SK-N-SH treated with all-trans-retinoic acid at 6 μM for 48 hours (cell line): ENCODE measurements around the gene MYO7A.

Experiments used
- ATAC-seq: fragments of 200-7000 bp; cut with Tn5 transposase; 3 replicates; pipeline ENCODE4 v1.9.1; 2020; ENCODE audit warnings: mild to moderate bottlenecking, moderate library complexity
- ARNTL ChIP-seq: fragments of 450-650 bp; formaldehyde crosslinking; IDR thresholded peaks from 2 replicates; pipeline ENCODE4 v1.5.0; 2020; ENCODE audit warnings: low read depth, mild to moderate bottlenecking, moderate library complexity, borderline replicate concordance
- CREB5 ChIP-seq: fragments of 250-450 bp; sonication (Bioruptor Pico); IDR thresholded peaks from 2 replicates; pipeline ENCODE4 v1.5.1; 2020; ENCODE audit warnings: low read depth, mild to moderate bottlenecking, moderate library complexity
- CSDC2 ChIP-seq: fragments of 250-450 bp; sonication (Bioruptor Pico); IDR thresholded peaks from 2 replicates; pipeline ENCODE4 v1.5.0; 2020; ENCODE audit warnings: mild to moderate bottlenecking, moderate library complexity
- CSRNP3 ChIP-seq: fragments of 250-450 bp; sonication (Bioruptor Pico); IDR thresholded peaks from 2 replicates; pipeline ENCODE4 v1.5.1; 2021; ENCODE audit warnings: mild to moderate bottlenecking, moderate library complexity
- ESRRG ChIP-seq: fragments of 250-450 bp; sonication (Bioruptor Pico); IDR thresholded peaks from 2 replicates; pipeline ENCODE4 v1.6.1; 2021; ENCODE audit warnings: mild to moderate bottlenecking
- GLIS3 ChIP-seq: fragments of 250-450 bp; sonication (Bioruptor Pico); IDR thresholded peaks from 2 replicates; pipeline ENCODE4 v1.5.0; 2020; ENCODE audit warnings: mild to moderate bottlenecking, moderate library complexity
- ISL1 ChIP-seq: fragments of 250-450 bp; sonication (Bioruptor Pico); IDR thresholded peaks from 2 replicates; pipeline ENCODE4 v2.1.2; 2022; ENCODE audit warnings: mild to moderate bottlenecking, moderate library complexity
- OSR1 ChIP-seq: fragments of 250-450 bp; sonication (Bioruptor Pico); IDR thresholded peaks from 2 replicates; pipeline ENCODE4 v1.8.0; 2022; ENCODE audit warnings: moderate library complexity, mild to moderate bottlenecking, inconsistent platforms
- PATZ1 ChIP-seq: fragments of 250-450 bp; sonication (Bioruptor Pico); IDR thresholded peaks from 2 replicates; pipeline ENCODE4 v1.8.0; 2020; ENCODE audit warnings: mild to moderate bottlenecking, moderate library complexity, borderline replicate concordance
- POU6F1 ChIP-seq: fragments of 250-450 bp; sonication (Bioruptor Pico); IDR thresholded peaks from 2 replicates; pipeline ENCODE4 v1.8.0; 2021; ENCODE audit warnings: low read depth, mild to moderate bottlenecking, moderate library complexity, borderline replicate concordance
- PPARA ChIP-seq: fragments of 250-450 bp; sonication (Bioruptor Pico); IDR thresholded peaks from 2 replicates; pipeline ENCODE4 v1.5.0; 2020; ENCODE audit warnings: mild to moderate bottlenecking, borderline replicate concordance
- RARB ChIP-seq: fragments of 250-450 bp; sonication (Bioruptor Pico); IDR thresholded peaks from 2 replicates; pipeline ENCODE4 v1.8.0; 2021; ENCODE audit warnings: mild to moderate bottlenecking, moderate library complexity
- SNAI2 ChIP-seq: fragments of 250-450 bp; sonication (Bioruptor Pico); IDR thresholded peaks from 2 replicates; pipeline ENCODE4 v1.5.0; 2020; ENCODE audit warnings: mild to moderate bottlenecking, moderate library complexity
- TCF4 ChIP-seq: fragments of 250-450 bp; sonication (Bioruptor Pico); IDR thresholded peaks from 2 replicates; pipeline ENCODE4 v1.8.0; 2021; ENCODE audit warnings: mild to moderate bottlenecking, moderate library complexity, borderline replicate concordance
- TOX ChIP-seq: fragments of 250-450 bp; sonication (Bioruptor Pico); IDR thresholded peaks from 2 replicates; pipeline ENCODE4 v1.8.0; 2021; ENCODE audit warnings: mild to moderate bottlenecking, moderate library complexity, borderline replicate concordance
- TSHZ2 ChIP-seq: fragments of 250-450 bp; sonication (Bioruptor Pico); IDR thresholded peaks from 2 replicates; pipeline ENCODE4 v1.5.0; 2020; ENCODE audit warnings: mild to moderate bottlenecking, moderate library complexity
- ZC3H10 ChIP-seq: fragments of 250-450 bp; sonication (Bioruptor Pico); IDR thresholded peaks from 2 replicates; pipeline ENCODE4 v1.5.1; 2021; ENCODE audit warnings: mild to moderate bottlenecking, moderate library complexity
- ZFP3 ChIP-seq: fragments of 250-450 bp; sonication (Bioruptor Pico); IDR thresholded peaks from 2 replicates; pipeline ENCODE4 v1.5.0; 2020; ENCODE audit warnings: mild to moderate bottlenecking, moderate library complexity
- ZNF565 ChIP-seq: fragments of 450-650 bp; formaldehyde crosslinking; conservative IDR thresholded peaks from 2 replicates; pipeline ENCODE4 v1.5.0; 2020; ENCODE audit warnings: low read depth, mild to moderate bottlenecking, moderate library complexity
- ZNF70 ChIP-seq: fragments of 450-650 bp; formaldehyde crosslinking; IDR thresholded peaks from 2 replicates; pipeline ENCODE4 v1.5.0; 2020; ENCODE audit warnings: mild to moderate bottlenecking, moderate library complexity
- ZNF8 ChIP-seq: fragments of 450-650 bp; formaldehyde crosslinking; IDR thresholded peaks from 2 replicates; pipeline ENCODE4 v1.5.0; 2020; ENCODE audit warnings: mild to moderate bottlenecking, moderate library complexity

Gene MYO7A

GRCh38 chr11:77213029-77213579, 85.1 kb downstream of the MYO7A start (continued):
- no peak for TF ChIP-seq ARNTL (CRISPR knock-in tag)
- TF ChIP-seq OSR1 (CRISPR knock-in tag), result no peak

- no peak for ATAC-seq
- TF ChIP-seq CSDC2 (no peak), POU6F1 (CRISPR knock-in tag) (no peak), RARB (CRISPR knock-in tag) (no peak), TOX (CRISPR knock-in tag) (no peak), ZNF565 (no peak), GLIS3 (CRISPR knock-in tag) (no peak), ZNF8 (no peak), ARNTL (CRISPR knock-in tag) (no peak), OSR1 (CRISPR knock-in tag) (no peak), ISL1 (CRISPR knock-in tag) (no peak), CREB5 (no peak)
- TF ChIP-seq, all 23 proteins: peak for 0
Observed at GRCh38 chr11:77213589-77214428, 85.8 kb downstream of the MYO7A start.

- ATAC-seq, result no peak
- TF ChIP-seq ZFP3 (CRISPR knock-in tag) (no peak), CREB5 (no peak), TCF4 (CRISPR knock-in tag) (no peak), ISL1 (CRISPR knock-in tag) (no peak)
Observed at GRCh38 chr11:77214557-77214956, 86.5 kb downstream of the MYO7A start.

GRCh38 chr11:77215106-77215505, 87.1 kb downstream of the MYO7A start:
- ATAC-seq, result no peak
- no peak for TF ChIP-seq CREB5
- no peak for TF ChIP-seq PATZ1
- TF ChIP-seq ESRRG, result no peak
- no peak for TF ChIP-seq POU6F1 (CRISPR knock-in tag)
- TF ChIP-seq ZNF70 (CRISPR knock-in tag), result no peak
- no peak for TF ChIP-seq OSR1 (CRISPR knock-in tag)
- TF ChIP-seq SNAI2, result no peak
- no peak for TF ChIP-seq CSRNP3 (CRISPR knock-in tag)
- TF ChIP-seq GLIS3 (CRISPR knock-in tag), result no peak
- no peak for TF ChIP-seq PPARA (CRISPR knock-in tag)
- TF ChIP-seq ZC3H10 (CRISPR knock-in tag), result no peak
- no peak for TF ChIP-seq TSHZ2 (CRISPR knock-in tag)
- no peak for TF ChIP-seq ISL1 (CRISPR knock-in tag)
- TF ChIP-seq RARB (CRISPR knock-in tag), result no peak
- TF ChIP-seq CSDC2, result no peak
- TF ChIP-seq TOX (CRISPR knock-in tag), result no peak
